Esophagus squamous epithelium (tissue), 4 donors: ENCODE measurements around the gene CCDC88C.

Source experiments
- CTCF ChIP-seq, 6 experiments: fragments of 450-650 bp in 4 of 6; fragments of 200-600 bp in 2 of 6; sonication (generic) in 2 of 6; IDR thresholded peaks; one replicate each; pipeline ENCODE4 v1.5.1; 2016 to 2019; ENCODE audit warnings: antibody characterized with exemption in 6 of 6, mild to moderate bottlenecking in 4 of 6, moderate library complexity in 4 of 6
- POLR2A ChIP-seq, 4 donors: fragments of 450-650 bp; IDR thresholded peaks; one replicate each; pipeline ENCODE4 v1.6.1; 2017; ENCODE audit warnings: antibody characterized with exemption in 4 of 4, mild to moderate bottlenecking in 4 of 4, moderate library complexity in 3 of 4

GRCh38 chr14:91349481-91350074 is 68.0 kb downstream of the CCDC88C start:
- TF ChIP-seq CTCF (IDR thresholded peaks at IDR 0.05) (no peak), POLR2A (IDR thresholded peaks at IDR 0.05) (no peak)
